Gastroesophageal sphincter (tissue), 4 donors: ENCODE data around the gene PUS10. TPM values are rescaled to one million over a fixed set of nuclear protein-coding genes. Genes with fewer than 3 reads are reported as not detected.

ENCODE experiments used
- ATAC-seq: fragments of 150-250 bp; one replicate; pipeline ENCODE4 v1.9.1; 2016; ENCODE audit warnings: mild to moderate bottlenecking, moderate library complexity
- H3K27ac ChIP-seq, 4 donors: fragments of 200-600 bp; sonication (generic) in 3 of 4; 1 replicate in 3 of 4; 2 replicates in 1 of 4; pipeline ENCODE4 v1.5.1; 2016 to 2019
- H3K27me3 ChIP-seq: fragments of 200-600 bp; sonication (generic); one replicate; pipeline ENCODE4 v1.5.1; 2019
- H3K36me3 ChIP-seq, 2 donors: fragments of 200-600 bp; sonication (generic); one replicate each; pipeline ENCODE4 v1.5.1; 2019; ENCODE audit warnings: control low read depth in 1 of 2
- H3K4me1 ChIP-seq, 3 donors: fragments of 200-600 bp; sonication (generic); 1 replicate in 2 of 3; 2 replicates in 1 of 3; pipeline ENCODE4 v1.5.1; 2016 to 2019; ENCODE audit warnings: control low read depth in 2 of 3
- H3K4me3 ChIP-seq, 2 donors: fragments of 200-600 bp; sonication (generic); one replicate each; pipeline ENCODE4 v1.5.1; 2019; ENCODE audit warnings: mild to moderate bottlenecking in 1 of 2, moderate library complexity in 1 of 2
- H3K9me3 ChIP-seq, 3 donors: fragments of 200-600 bp; sonication (generic); one replicate each; pipeline ENCODE4 v1.5.1; 2017 to 2019; ENCODE audit warnings: control low read depth in 2 of 3
- CTCF ChIP-seq, 4 experiments: fragments of 200-600 bp in 2 of 4; fragments of 450-650 bp in 2 of 4; sonication (generic) in 1 of 4; IDR thresholded peaks; one replicate each; pipeline ENCODE4 v1.5.1; 2017 to 2019; ENCODE audit warnings: antibody characterized with exemption in 4 of 4, mild to moderate bottlenecking in 2 of 4, moderate library complexity in 2 of 4
- EP300 ChIP-seq: sonication (generic); formaldehyde crosslinking; IDR thresholded peaks from one replicate; pipeline ENCODE4 v1.6.1; 2017; ENCODE audit warnings: antibody characterized with exemption, mild to moderate bottlenecking
- POLR2A ChIP-seq, 2 donors: fragments of 450-650 bp; IDR thresholded peaks; one replicate each; pipeline ENCODE4 v1.6.1; 2017; ENCODE audit warnings: antibody characterized with exemption in 2 of 2, mild to moderate bottlenecking in 2 of 2, moderate library complexity in 1 of 2
- POLR2AphosphoS5 ChIP-seq: sonication (generic); formaldehyde crosslinking; IDR thresholded peaks from one replicate; pipeline ENCODE4 v1.6.1; 2017; ENCODE audit warnings: antibody characterized with exemption
- WGBS, 2 donors: methylation state at CpG; one replicate each; pipeline ENCODE4 v1.1.5; 2018; ENCODE audit warnings: low coverage in 1 of 2; 5-methylcytosine and 5-hydroxymethylcytosine counted together
- total RNA-seq, 4 donors: library from RNA; depleted of rRNA; stranded (reverse); fragments of >200 nt; gene quantifications; one replicate each; pipeline ENCODE4 v1.1.0, GENCODE V29; 2016

Gene PUS10
- total RNA-seq, 4 donors from 2014 or later = 2.1 to 6.7 (median 4.4) TPM

GRCh38 chr2:60948926-60949579 is 69.0 kb downstream of the PUS10 start:
- Histone ChIP-seq H3K9me3 (no peaks in the 10 kb centered on the region), H3K27me3 (no peaks in the 10 kb centered on the region), H3K4me3 (no peak overlapping the region), H3K4me1 (no peaks in the 10 kb centered on the region), H3K27ac (no peak overlapping the region), H3K36me3 (peaks cover 0 to 54% of the 10 kb centered on the region in 2 donors)
- WGBS, 2 donors = 87 to 90% methylated on average over 5 to 6 of the region's 6 CpGs
- ATAC-seq = no peak
- TF ChIP-seq POLR2A (IDR thresholded peaks at IDR 0.05) (no peak), CTCF (IDR thresholded peaks at IDR 0.05) (no peak), EP300 (no peak), POLR2AphosphoS5 (no peak)

GRCh38 chr2:60948161-60948560 is 69.9 kb downstream of the PUS10 start:
- WGBS, 2 donors = 96 to 100% methylated on average over 1 to 8 of the region's 8 CpGs

GRCh38 chr2:60947056-60947455 is 71.0 kb downstream of the PUS10 start:
- Histone ChIP-seq H3K4me1 (no peaks in the 10 kb centered on the region), H3K27ac (no peak overlapping the region), H3K36me3 (peaks cover 0 to 42% of the 10 kb centered on the region in 2 donors), H3K27me3 (no peaks in the 10 kb centered on the region), H3K9me3 (no peaks in the 10 kb centered on the region), H3K4me3 (no peak overlapping the region)
- TF ChIP-seq CTCF (IDR thresholded peaks at IDR 0.05) (no peak), POLR2A (IDR thresholded peaks at IDR 0.05) (no peak), EP300 (no peak), POLR2AphosphoS5 (no peak)
- 68 to 78% methylated on average over 3 to 4 of the region's 4 CpGs for WGBS, 2 donors
- ATAC-seq = no peak

More at GRCh38 chr2:60948161-60948560, 69.9 kb downstream of the PUS10 start:
- Histone ChIP-seq H3K9me3 (no peaks in the 10 kb centered on the region), H3K36me3 (peaks cover 0 to 47% of the 10 kb centered on the region in 2 donors), H3K4me1 (no peaks in the 10 kb centered on the region), H3K4me3 (no peak overlapping the region), H3K27me3 (no peaks in the 10 kb centered on the region), H3K27ac (no peak overlapping the region)
- no peak for TF ChIP-seq CTCF (IDR thresholded peaks at IDR 0.05)
- no peak for TF ChIP-seq POLR2A (IDR thresholded peaks at IDR 0.05)
- TF ChIP-seq EP300 = no peak
- no peak for TF ChIP-seq POLR2AphosphoS5
- ATAC-seq = no peak

- Histone ChIP-seq H3K36me3 (peaks cover 0 to 42% of the 10 kb centered on the region in 2 donors), H3K9me3 (no peaks in the 10 kb centered on the region), H3K27ac (no peak overlapping the region), H3K4me3 (no peak overlapping the region), H3K27me3 (no peaks in the 10 kb centered on the region), H3K4me1 (no peaks in the 10 kb centered on the region)
- 84 to 86% methylated on average over 2 of the region's 2 CpGs for WGBS, 2 donors
- ATAC-seq = no peak
- TF ChIP-seq POLR2AphosphoS5 = no peak
Measured at GRCh38 chr2:60945341-60945740, 72.7 kb downstream of the PUS10 start.

- ATAC-seq = no peak
Measured at GRCh38 chr2:60939622-60940021, 78.4 kb downstream of the PUS10 start.

More at GRCh38 chr2:60939622-60940021, 78.4 kb downstream of the PUS10 start:
- Histone ChIP-seq H3K27me3 (no peaks in the 10 kb centered on the region), H3K36me3 (peaks cover 0 to 24% of the 10 kb centered on the region in 2 donors), H3K9me3 (no peaks in the 10 kb centered on the region), H3K27ac (no peak overlapping the region), H3K4me1 (no peaks in the 10 kb centered on the region), H3K4me3 (no peak overlapping the region)
- TF ChIP-seq CTCF (IDR thresholded peaks at IDR 0.05) = no peak
- no peak for TF ChIP-seq POLR2AphosphoS5
- TF ChIP-seq POLR2A (IDR thresholded peaks at IDR 0.05) = no peak
- no peak for TF ChIP-seq EP300
- 64 to 83% methylated on average over 2 of the region's 2 CpGs for WGBS, 2 donors
